Naive thymus-derived CD4-positive, alpha-beta T cell (primary cell): Measurements from ENCODE around the gene ZNF70. TPM values are rescaled to one million over a fixed set of nuclear protein-coding genes. Genes with fewer than 3 reads are reported as not detected.

Source experiments
- ATAC-seq: fragments of 150-1000 bp; cut with Tn5 transposase; 2 replicates; pipeline ENCODE4 v1.10.0; 2021; ENCODE audit warnings: mild to moderate bottlenecking, moderate library complexity
- CTCF ChIA-PET: fragments of 350-600 bp; sonication (Branson Sonifier 250); formaldehyde crosslinking; loops from one replicate; lab custom pipeline; 2021; ENCODE audit warnings: antibody characterized with exemption; lab: Charles Lee
- POLR2A ChIA-PET: fragments of 350-600 bp; sonication (Branson Sonifier 250); formaldehyde crosslinking; loops from one replicate; lab custom pipeline; 2021; ENCODE audit warnings: antibody characterized with exemption, inconsistent platforms; lab: Charles Lee
- DNase-seq, 9 donors: peaks; one replicate each; pipeline versions ENCODE4 v3.0.0 to v3.0.0-alpha.2; 2020 to 2022; ENCODE audit warnings: mixed read lengths in 1 of 9
- H3K27ac ChIP-seq: one replicate; pipeline ENCODE4 v1.7.0; 2013; ENCODE audit warnings: mild to moderate bottlenecking, low read depth, low read length, moderate library complexity
- H3K27me3 ChIP-seq, 2 donors: one replicate each; pipeline ENCODE4 v1.7.0; 2013; ENCODE audit warnings: low read length in 2 of 2, mild to moderate bottlenecking in 2 of 2, moderate library complexity in 2 of 2; ENCODE audit not compliant: control insufficient read depth in 2 of 2, insufficient read depth in 2 of 2
- H3K36me3 ChIP-seq, 3 experiments: 1 replicate in 2 of 3; 2 replicates in 1 of 3; pipeline ENCODE4 v1.7.0; 2013; ENCODE audit warnings: low read length in 3 of 3, mild to moderate bottlenecking in 3 of 3, moderate library complexity in 1 of 3; ENCODE audit not compliant: insufficient read depth in 3 of 3, control insufficient read depth in 2 of 3
- H3K4me1 ChIP-seq, 2 donors: one replicate each; pipeline ENCODE4 v1.7.0; 2013; ENCODE audit warnings: low read length in 2 of 2, mild to moderate bottlenecking in 2 of 2, moderate library complexity in 1 of 2; ENCODE audit not compliant: control insufficient read depth in 2 of 2, insufficient read depth in 2 of 2
- H3K4me3 ChIP-seq: 2 replicates; pipeline ENCODE4 v1.7.0; 2013; ENCODE audit warnings: mild to moderate bottlenecking, low read length
- H3K9me3 ChIP-seq, 3 experiments: 1 replicate in 2 of 3; 2 replicates in 1 of 3; pipeline ENCODE4 v1.7.0; 2013; ENCODE audit warnings: low read length in 3 of 3; ENCODE audit not compliant: control insufficient read depth in 2 of 3
- H3K27ac Mint-ChIP-seq, 9 donors: one replicate each; pipeline ENCODE4 v1.8.0; 2020 to 2022; ENCODE audit warnings: mixed read lengths in 9 of 9, mild to moderate bottlenecking in 8 of 9, moderate library complexity in 5 of 9, inconsistent platforms in 2 of 9
- H3K27me3 Mint-ChIP-seq, 5 donors: one replicate each; pipeline ENCODE4 v1.8.0; 2021 to 2022; ENCODE audit warnings: mixed read lengths in 5 of 5, mild to moderate bottlenecking in 1 of 5
- H3K36me3 Mint-ChIP-seq, 5 donors: one replicate each; pipeline ENCODE4 v1.8.0; 2020 to 2022; ENCODE audit warnings: mixed read lengths in 5 of 5, mild to moderate bottlenecking in 3 of 5, inconsistent platforms in 1 of 5
- H3K4me1 Mint-ChIP-seq, 7 donors: one replicate each; pipeline ENCODE4 v1.8.0; 2020 to 2022; ENCODE audit warnings: mixed read lengths in 7 of 7, mild to moderate bottlenecking in 3 of 7, inconsistent platforms in 1 of 7
- H3K4me3 Mint-ChIP-seq, 10 donors: one replicate each; pipeline ENCODE4 v1.8.0; 2020 to 2022; ENCODE audit warnings: mild to moderate bottlenecking in 10 of 10, mixed read lengths in 10 of 10, moderate library complexity in 6 of 10, inconsistent platforms in 2 of 10
- H3K9me3 Mint-ChIP-seq, 11 donors: one replicate each; pipeline ENCODE4 v1.8.0; 2020 to 2022; ENCODE audit warnings: mixed read lengths in 11 of 11, mild to moderate bottlenecking in 4 of 11, inconsistent platforms in 1 of 11, moderate library complexity in 1 of 11
- intact Hi-C, 2 donors: fragments of 100-400 bp; cut with micrococcal nuclease; formaldehyde crosslinking; loops; one replicate each; pipeline ENCODE4 v1.15.1; 2023
- polyA plus RNA-seq, 2 donors: library from polyadenylated mRNA; unstranded; fragments of 300-500 nt; fragmentation: Illumina TruSeq; gene quantifications; one replicate each; pipeline ENCODE4 v1.2.3, GENCODE V29; 2021
- total RNA-seq, 6 experiments: library from RNA in 5 of 6; stranded (reverse) in 5 of 6; gene quantifications; 1 replicate in 5 of 6; 2 replicates in 1 of 6; pipeline ENCODE4 v1.2.3 and lab custom pipeline; 2021 to 2026

ZNF70 gene
- total and polyA plus RNA-seq, 7 experiments from 2014 or later: 0.32 to 7.9 (median 3.5) TPM

DNA sequence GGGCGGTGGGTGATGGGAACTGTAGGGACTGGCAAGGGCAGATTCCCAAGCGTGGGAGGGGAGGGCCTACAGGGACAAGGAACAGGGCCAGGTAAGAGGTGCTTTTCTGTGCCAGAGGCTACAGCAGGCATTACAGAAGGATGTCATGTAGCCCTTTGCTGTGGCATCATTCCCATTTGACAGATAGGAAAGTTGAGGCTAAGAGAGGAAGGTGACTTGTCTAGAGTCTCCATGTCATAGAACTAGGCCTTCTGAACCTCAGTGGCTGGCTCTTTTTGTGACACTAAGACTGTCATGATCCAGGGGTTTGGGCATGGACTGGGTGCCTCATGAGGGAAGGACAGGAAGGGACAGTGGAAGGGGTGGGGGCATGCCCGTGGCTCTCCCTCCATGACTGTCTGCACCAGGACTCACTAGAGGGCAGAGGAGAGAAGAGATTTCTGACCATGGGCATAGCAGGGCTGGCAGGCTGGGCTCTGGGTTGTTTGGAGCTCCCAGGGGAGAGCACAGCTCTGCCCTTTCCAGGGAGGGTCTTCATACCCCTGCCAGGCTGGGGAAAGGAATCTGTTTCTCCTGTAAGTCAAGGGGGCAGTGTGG, 25.0 kb upstream of the ZNF70 start:
- H3K27me3 Mint-ChIP-seq: peaks cover 0 to 20% (median 0%) of the 10 kb centered on the region in 5 donors
- H3K27ac Mint-ChIP-seq: peak overlapping the region in 1 of 9 donors; percentile 3
- Histone ChIP-seq H3K27ac (no peak overlapping the region), H3K36me3 (no peaks in the 10 kb centered on the region), H3K27me3 (no peaks in the 10 kb centered on the region), H3K9me3 (no peaks in the 10 kb centered on the region), H3K4me1 (peaks cover 7 to 20% of the 10 kb centered on the region in 2 donors), H3K4me3 (no peak overlapping the region)
- POLR2A ChIA-PET: interaction anchor here (1.1 to 1.3 kb wide), 2 partner anchors 46 to 81 kb away, joined by 3 to 4 read pairs; partner anchors contain the start of gene SLC2A11
- H3K9me3 Mint-ChIP-seq: no peaks in the 10 kb centered on the region
- DNase-seq: no peak
- intact Hi-C loops: no loop called here
- CTCF ChIA-PET: no interaction called here
- no peaks in the 10 kb centered on the region for H3K36me3 Mint-ChIP-seq
- no peak for ATAC-seq
- peaks cover 7 to 25% (median 18%) of the 10 kb centered on the region in 7 donors for H3K4me1 Mint-ChIP-seq
- H3K4me3 Mint-ChIP-seq: no peak overlapping the region

DNA sequence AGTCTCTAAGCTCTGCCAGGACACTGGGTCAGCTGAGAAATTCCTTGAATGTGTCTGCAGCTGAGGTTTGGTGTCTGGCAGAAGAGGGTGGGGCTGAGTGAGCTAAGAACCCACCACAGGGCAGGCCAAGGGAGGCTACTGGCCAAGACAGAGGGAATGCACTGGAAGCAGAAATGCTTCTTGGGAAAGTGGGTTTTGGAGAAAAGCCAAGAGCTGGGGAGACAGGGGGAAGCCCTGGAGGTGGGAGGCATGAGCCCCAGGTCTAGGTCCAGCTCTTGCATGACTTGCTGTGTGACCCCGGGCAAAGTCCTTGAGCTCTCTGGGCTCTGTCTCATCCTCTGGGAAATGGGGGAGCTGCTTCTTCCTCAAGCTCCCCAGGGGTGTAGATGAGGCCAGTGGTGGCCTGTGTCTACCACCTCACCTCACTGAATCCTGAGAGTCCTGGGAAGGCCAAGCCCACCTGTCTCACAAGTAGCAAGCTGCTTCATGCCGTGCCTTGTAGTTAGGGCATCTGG, 24.1 kb upstream of the ZNF70 start:
- H3K27ac Mint-ChIP-seq: peak overlapping the region in 2 of 9 donors; percentile 3 to 27

GRCh38 chr22:23774114-23774921, 23.4 kb upstream of the ZNF70 start:
- peak overlapping the region in 3 of 10 donors; percentile 9 to 71 (median 56) for H3K4me3 Mint-ChIP-seq

More for the DNA sequence above, 24.1 kb upstream of the ZNF70 start:
- Mint-ChIP-seq H3K4me3 (peak overlapping the region in 3 of 10 donors; percentile 9 to 71 (median 56)), H3K4me1 (peaks cover 8 to 26% (median 18%) of the 10 kb centered on the region in 7 donors), H3K36me3 (no peaks in the 10 kb centered on the region), H3K27me3 (peaks cover 0 to 20% (median 0%) of the 10 kb centered on the region in 5 donors), H3K9me3 (no peaks in the 10 kb centered on the region)
- CTCF ChIA-PET: interaction anchor here (0.7 to 1.1 kb wide), 2 partner anchors 76 to 78 kb away, joined by 3 read pairs; no protein-coding TSS in a partner anchor
- no peaks in the 10 kb centered on the region for H3K36me3 ChIP-seq
- no peaks in the 10 kb centered on the region for H3K27me3 ChIP-seq
- DNase-seq (no peak), ATAC-seq (no peak)
- intact Hi-C loops: no loop called here
- POLR2A ChIA-PET: interaction anchor here (0.6 to 8.9 kb wide), 5 partner anchors 10 to 236 kb away, joined by 3 to 62 read pairs (median 3); partner anchors contain the start of genes CABIN1, SLC2A11 and SMARCB1
- no peak overlapping the region for H3K4me3 ChIP-seq
- H3K27ac ChIP-seq: no peak overlapping the region
- peaks cover 8 to 22% of the 10 kb centered on the region in 2 donors for H3K4me1 ChIP-seq
- no peaks in the 10 kb centered on the region for H3K9me3 ChIP-seq

GRCh38 chr22:23773483-23774113, 22.7 kb upstream of the ZNF70 start:
- peak overlapping the region; percentile 0 to 85 (median 60) for H3K4me3 Mint-ChIP-seq

More at GRCh38 chr22:23774114-23774921, 23.4 kb upstream of the ZNF70 start:
- Mint-ChIP-seq H3K9me3 (no peaks in the 10 kb centered on the region), H3K4me1 (peaks cover 8 to 30% (median 18%) of the 10 kb centered on the region in 7 donors), H3K27me3 (peaks cover 0 to 20% (median 0%) of the 10 kb centered on the region in 5 donors), H3K36me3 (no peaks in the 10 kb centered on the region), H3K27ac (peak overlapping the region in 1 of 9 donors; percentile 27)
- DNase-seq (no peak), ATAC-seq (no peak)
- Histone ChIP-seq H3K27me3 (no peaks in the 10 kb centered on the region), H3K36me3 (no peaks in the 10 kb centered on the region), H3K4me1 (peaks cover 8 to 22% of the 10 kb centered on the region in 2 donors), H3K9me3 (no peaks in the 10 kb centered on the region), H3K27ac (no peak overlapping the region), H3K4me3 (no peak overlapping the region)
- POLR2A ChIA-PET: interaction anchor here (0.6 to 8.9 kb wide), 6 partner anchors 9 to 237 kb away, joined by 3 to 62 read pairs (median 3); partner anchors contain the start of genes C22orf15, CABIN1, SLC2A11 and SMARCB1
- intact Hi-C loops: no loop called here
- CTCF ChIA-PET: interaction anchor here (1.1 kb wide), 1 partner anchor 77 kb away, joined by 3 read pairs; no protein-coding TSS in a partner anchor

GRCh38 chr22:23772649-23773473, 21.9 kb upstream of the ZNF70 start, which contains the start of gene MMP11:
TSS of gene MMP11 (plus strand) at chr22:23772849. CDS start at chr22:23772871, 22 bp downstream.
- ChIA-PET CTCF (interaction anchor here (2.7 kb wide), 1 partner anchor 13 kb away, joined by 10 read pairs; the partner anchor contains the start of gene SMARCB1), POLR2A (interaction anchor here (1.7 to 8.9 kb wide), 2 partner anchors 10 to 14 kb away, joined by 4 to 62 read pairs; partner anchors contain the start of genes C22orf15 and SMARCB1)
- peak; percentile 66 for ATAC-seq
- H3K27ac ChIP-seq: peak within 1 kb of the TSS; percentile 33
- H3K9me3 ChIP-seq: no peaks in the 10 kb centered on the region
- Mint-ChIP-seq H3K4me1 (peaks cover 8 to 30% (median 20%) of the 10 kb centered on the region in 7 donors), H3K27ac (peak within 1 kb of the TSS in 5 of 9 donors; percentile 1 to 60 (median 35)), H3K27me3 (peaks cover 0 to 20% (median 0%) of the 10 kb centered on the region in 5 donors), H3K9me3 (no peaks in the 10 kb centered on the region), H3K4me3 (peak within 1 kb of the TSS; percentile 56 to 85 (median 75)), H3K36me3 (no peaks in the 10 kb centered on the region)
- intact Hi-C loops: no loop called here
- H3K36me3 ChIP-seq: peaks cover 0 to 3% (median 0%) of the 10 kb centered on the region in 3 experiments
- DNase-seq: peak in 8 of 9 donors; percentile 30 to 63 (median 47)
- H3K27me3 ChIP-seq: no peaks in the 10 kb centered on the region
- H3K4me1 ChIP-seq: peaks cover 8 to 22% of the 10 kb centered on the region in 2 donors
- H3K4me3 ChIP-seq: peak within 1 kb of the TSS; percentile 43

More at GRCh38 chr22:23773483-23774113, 22.7 kb upstream of the ZNF70 start:
- H3K27ac Mint-ChIP-seq: peak overlapping the region in 4 of 9 donors; percentile 1 to 60 (median 24)
- Histone ChIP-seq H3K27me3 (no peaks in the 10 kb centered on the region), H3K4me3 (no peak overlapping the region), H3K36me3 (no peaks in the 10 kb centered on the region), H3K27ac (no peak overlapping the region), H3K9me3 (no peaks in the 10 kb centered on the region), H3K4me1 (peaks cover 8 to 22% of the 10 kb centered on the region in 2 donors)
- ChIA-PET CTCF (no interaction called here), POLR2A (interaction anchor here (0.7 to 8.9 kb wide), 3 partner anchors 9 to 13 kb away, joined by 3 to 62 read pairs (median 3); partner anchors contain the start of genes C22orf15 and SMARCB1)
- H3K36me3 Mint-ChIP-seq: no peaks in the 10 kb centered on the region
- peaks cover 8 to 30% (median 18%) of the 10 kb centered on the region in 7 donors for H3K4me1 Mint-ChIP-seq
- intact Hi-C loops: no loop called here
- DNase-seq: no peak
- H3K27me3 Mint-ChIP-seq: peaks cover 0 to 20% (median 0%) of the 10 kb centered on the region in 5 donors
- no peak for ATAC-seq
- no peaks in the 10 kb centered on the region for H3K9me3 Mint-ChIP-seq
